Nephron progenitor cell (in vitro differentiated cells): Measurements from ENCODE around the gene PICK1.
A peak's percentile ranks its signal among the peaks of the same experiment; 100 is the strongest.

ENCODE experiments used
- DNase-seq: peaks from one replicate; pipeline ENCODE4 v3.0.0; 2021
- H3K27ac Mint-ChIP-seq: 2 replicates; pipeline ENCODE4 v1.8.0; 2021; ENCODE audit warnings: mild to moderate bottlenecking, moderate library complexity, mixed read lengths
- H3K27me3 Mint-ChIP-seq: 2 replicates; pipeline ENCODE4 v1.8.0; 2021; ENCODE audit warnings: mild to moderate bottlenecking, low read depth, mixed read lengths; ENCODE audit not compliant: poor library complexity
- H3K36me3 Mint-ChIP-seq: 2 replicates; pipeline ENCODE4 v1.8.0; 2021; ENCODE audit warnings: low read depth, mixed read lengths
- H3K4me1 Mint-ChIP-seq: 2 replicates; pipeline ENCODE4 v1.8.0; 2021; ENCODE audit warnings: mixed read lengths
- H3K4me3 Mint-ChIP-seq: 2 replicates; pipeline ENCODE4 v1.8.0; 2021; ENCODE audit warnings: mild to moderate bottlenecking, moderate library complexity, mixed read lengths
- H3K9me3 Mint-ChIP-seq: 2 replicates; pipeline ENCODE4 v1.8.0; 2021; ENCODE audit warnings: mild to moderate bottlenecking, moderate library complexity, mixed read lengths
- CTCF ChIP-seq: fragments of 200-600 bp; sonication (generic); IDR thresholded peaks from 2 replicates; pipeline ENCODE4 v1.5.0; 2021; ENCODE audit warnings: antibody characterized with exemption

PICK1 gene

GRCh38 chr22:38109371-38110001 is 52.3 kb downstream of the PICK1 start:
- Mint-ChIP-seq H3K9me3 (no peaks in the 10 kb centered on the region), H3K27ac (peak overlapping the region; percentile 86), H3K4me3 (no peak overlapping the region), H3K4me1 (peaks cover 20% of the 10 kb centered on the region), H3K27me3 (peaks cover 14% of the 10 kb centered on the region), H3K36me3 (no peaks in the 10 kb centered on the region)
- DNase-seq, result no peak
- no peak for TF ChIP-seq CTCF

DNA sequence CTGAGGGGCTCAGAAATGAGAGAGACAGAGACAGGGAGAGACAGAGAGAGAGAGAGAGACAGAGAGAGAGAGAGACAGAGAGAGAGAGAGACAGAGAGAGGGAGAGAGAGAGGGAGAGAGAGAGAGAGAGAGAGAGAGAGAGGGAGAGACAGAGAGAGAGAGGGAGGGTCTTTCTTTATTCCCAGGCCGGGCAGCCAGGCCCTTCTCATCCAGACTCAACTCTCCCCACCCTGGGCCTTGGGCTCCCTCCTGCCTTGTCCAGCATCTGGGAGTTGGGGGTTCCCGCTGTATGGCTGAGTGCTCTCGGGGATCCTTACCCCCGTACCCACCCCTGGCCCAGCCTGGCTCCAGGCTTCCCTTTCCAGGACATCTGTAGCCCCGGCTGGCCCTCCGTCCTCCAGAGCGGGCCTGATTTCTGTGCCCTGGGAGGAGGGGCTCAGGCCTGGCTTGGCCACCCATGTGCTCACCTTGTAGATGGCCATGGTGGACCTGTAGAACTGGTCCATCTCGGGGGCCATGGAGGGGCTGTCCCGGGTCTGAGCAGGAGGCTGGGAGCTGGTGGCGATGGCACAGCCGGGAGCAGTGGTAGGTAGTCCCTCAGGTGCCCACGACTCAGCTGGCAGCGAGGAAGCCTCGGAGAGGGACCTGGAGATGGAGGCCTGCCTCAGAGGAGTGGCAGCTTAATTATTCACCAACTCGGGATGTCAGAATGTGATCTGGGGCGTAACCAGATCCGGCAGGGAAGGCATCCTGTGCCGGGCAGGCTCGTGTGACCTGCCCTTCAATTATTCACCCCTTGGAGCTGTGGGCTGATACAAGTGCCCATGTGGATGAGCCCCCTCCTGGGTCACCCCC is 53.0 kb downstream of the PICK1 start, which contains the start of gene BAIAP2L2:
Gene BAIAP2L2, minus strand, starts transcription at position 677 of the 855 bp plus-strand sequence. Its CDS starts 159 bp downstream, at position 518.
- H3K4me3 Mint-ChIP-seq, result peak within 1 kb of the TSS; percentile 35
- no peaks in the 10 kb centered on the region for H3K36me3 Mint-ChIP-seq
- peak; percentile 41 for DNase-seq
- no peak for TF ChIP-seq CTCF
- peaks cover 22% of the 10 kb centered on the region for H3K4me1 Mint-ChIP-seq
- H3K27me3 Mint-ChIP-seq, result peaks cover 14% of the 10 kb centered on the region
- H3K27ac Mint-ChIP-seq, result peak within 1 kb of the TSS; percentile 86
- H3K9me3 Mint-ChIP-seq, result no peaks in the 10 kb centered on the region

- no peak for TF ChIP-seq CTCF
- H3K36me3 Mint-ChIP-seq, result no peaks in the 10 kb centered on the region
- H3K4me1 Mint-ChIP-seq, result peaks cover 22% of the 10 kb centered on the region
- DNase-seq, result peak; percentile 46
- no peak overlapping the region for H3K27ac Mint-ChIP-seq
- peaks cover 11% of the 10 kb centered on the region for H3K27me3 Mint-ChIP-seq
- peak overlapping the region; percentile 35 for H3K4me3 Mint-ChIP-seq
- no peaks in the 10 kb centered on the region for H3K9me3 Mint-ChIP-seq
Observed at GRCh38 chr22:38110863-38111852, 54.0 kb downstream of the PICK1 start.

DNA sequence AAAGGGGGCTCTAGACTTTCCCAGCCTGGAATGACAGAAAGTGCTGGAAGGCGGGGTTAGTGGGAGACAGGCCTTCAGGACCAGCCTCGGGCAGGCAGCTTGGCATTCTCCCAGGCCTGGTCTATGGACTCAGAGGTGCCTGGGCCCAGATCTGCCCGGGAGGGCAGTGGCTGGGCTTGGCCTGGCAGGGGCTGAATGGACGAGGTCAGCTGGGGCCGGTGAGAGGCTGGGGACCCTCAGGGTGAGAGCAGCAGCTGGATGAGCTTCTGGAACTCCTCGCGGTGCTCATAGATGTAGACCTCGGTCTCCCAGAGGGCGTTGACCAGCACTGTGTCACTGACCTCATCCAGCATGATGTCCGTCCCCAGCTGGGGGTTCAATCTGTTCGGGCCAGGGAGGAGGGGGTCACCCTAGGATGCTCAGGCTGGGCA is 54.7 kb downstream of the PICK1 start:
- H3K27ac Mint-ChIP-seq, result no peak overlapping the region
- no peaks in the 10 kb centered on the region for H3K9me3 Mint-ChIP-seq
- peaks cover 11% of the 10 kb centered on the region for H3K27me3 Mint-ChIP-seq
- TF ChIP-seq CTCF, result no peak
- H3K36me3 Mint-ChIP-seq, result no peaks in the 10 kb centered on the region
- H3K4me3 Mint-ChIP-seq, result no peak overlapping the region
- H3K4me1 Mint-ChIP-seq, result peaks cover 22% of the 10 kb centered on the region
- DNase-seq, result no peak

DNA sequence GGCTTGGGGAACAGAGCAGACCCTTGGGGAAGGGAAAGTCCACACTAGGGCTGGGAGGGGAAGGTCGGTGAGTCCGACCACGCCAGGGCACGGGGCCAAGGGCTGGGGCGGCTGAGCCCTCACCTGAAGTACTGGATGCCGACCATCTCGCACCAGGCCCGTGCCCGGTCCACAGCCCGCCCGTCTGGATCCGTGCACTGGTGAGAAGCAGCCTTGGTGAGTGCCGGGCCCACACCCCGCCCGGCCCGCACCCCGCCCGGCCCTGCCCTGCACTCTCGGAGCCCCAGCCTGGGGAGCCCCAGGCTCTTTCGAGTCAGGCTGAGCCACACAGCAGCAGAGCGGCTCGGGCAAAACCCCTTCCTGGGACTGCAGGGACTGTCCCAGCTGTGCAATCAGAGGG is 55.2 kb downstream of the PICK1 start:
- peaks cover 22% of the 10 kb centered on the region for H3K4me1 Mint-ChIP-seq
- H3K27ac Mint-ChIP-seq, result no peak overlapping the region
- DNase-seq, result no peak
- H3K36me3 Mint-ChIP-seq, result no peaks in the 10 kb centered on the region
- H3K9me3 Mint-ChIP-seq, result no peaks in the 10 kb centered on the region
- no peak for TF ChIP-seq CTCF
- H3K27me3 Mint-ChIP-seq, result peaks cover 11% of the 10 kb centered on the region
- no peak overlapping the region for H3K4me3 Mint-ChIP-seq
